NCI-H2196 treated with DMSO at 0.1 percent for 48 hours (cell line): ENCODE data around the gene CHST3.
"Not testable (repeated sequence)": the region's sequence is repeated elsewhere in the genome, so short reads cannot be mapped to it uniquely, and the experiment has no call there.

ENCODE experiments used
- DNase-seq: peaks from one replicate; lab custom pipeline; 2025; ENCODE audit not compliant: unreplicated experiment; lab: John Stamatoyannopoulos, UW

Gene CHST3, protein sequence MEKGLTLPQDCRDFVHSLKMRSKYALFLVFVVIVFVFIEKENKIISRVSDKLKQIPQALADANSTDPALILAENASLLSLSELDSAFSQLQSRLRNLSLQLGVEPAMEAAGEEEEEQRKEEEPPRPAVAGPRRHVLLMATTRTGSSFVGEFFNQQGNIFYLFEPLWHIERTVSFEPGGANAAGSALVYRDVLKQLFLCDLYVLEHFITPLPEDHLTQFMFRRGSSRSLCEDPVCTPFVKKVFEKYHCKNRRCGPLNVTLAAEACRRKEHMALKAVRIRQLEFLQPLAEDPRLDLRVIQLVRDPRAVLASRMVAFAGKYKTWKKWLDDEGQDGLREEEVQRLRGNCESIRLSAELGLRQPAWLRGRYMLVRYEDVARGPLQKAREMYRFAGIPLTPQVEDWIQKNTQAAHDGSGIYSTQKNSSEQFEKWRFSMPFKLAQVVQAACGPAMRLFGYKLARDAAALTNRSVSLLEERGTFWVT

DNA sequence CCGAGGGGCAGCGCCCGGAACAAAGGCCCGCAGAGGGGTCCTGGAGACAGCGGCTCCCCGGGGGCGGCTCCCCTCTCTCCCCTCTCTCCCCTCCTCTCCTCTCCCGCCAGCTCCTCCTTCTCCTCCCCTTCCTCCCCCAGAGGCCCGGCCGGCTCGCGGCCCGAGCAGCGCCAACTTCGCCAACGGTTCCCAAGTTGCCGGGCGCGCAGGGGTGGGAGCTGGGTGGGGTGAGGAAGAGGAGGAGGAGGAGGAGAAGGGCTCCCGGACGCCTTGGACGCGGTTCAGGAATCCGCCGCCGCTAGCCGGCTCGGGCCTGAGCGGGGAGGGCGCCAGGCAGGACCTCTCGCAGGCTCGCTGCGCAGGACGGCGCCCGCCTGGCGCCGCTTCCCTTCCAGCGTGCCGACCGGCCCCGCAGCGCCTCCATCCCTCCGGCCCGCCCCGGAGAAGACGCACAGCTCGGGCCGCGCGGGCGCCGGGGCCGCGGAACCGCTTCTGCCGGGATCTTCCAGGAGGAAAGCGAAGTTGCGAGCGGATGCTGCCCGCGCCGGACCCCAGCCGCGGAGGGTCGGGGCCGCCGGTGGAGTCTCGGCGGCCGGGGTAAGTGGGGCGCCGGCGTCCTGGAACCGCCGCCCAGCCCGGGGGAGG lies at the start of gene CHST3:
Gene CHST3, plus strand, starts transcription at position 298 of the 645 bp plus-strand sequence. CDS start 41,448 bp downstream, outside the sequence.
- DNase-seq, result no peak

DNA sequence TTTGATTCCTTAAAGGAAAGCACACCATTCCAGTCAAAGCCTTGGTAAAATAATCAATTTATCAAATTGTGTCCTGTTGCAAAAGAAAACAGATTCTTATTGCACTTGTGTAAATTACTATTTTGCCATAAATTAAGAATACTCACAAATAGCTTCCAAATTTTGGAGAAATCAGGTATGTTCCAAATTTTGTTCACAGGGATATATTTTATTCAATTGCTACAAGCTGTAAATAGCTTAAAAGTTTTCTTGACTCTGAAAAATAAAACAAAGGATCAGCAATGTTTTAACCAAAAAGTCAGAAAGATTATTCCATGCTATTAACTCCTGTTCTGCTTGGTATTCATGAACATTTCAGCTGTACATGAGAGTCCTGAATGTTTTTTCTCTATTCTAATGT lies 47.4 kb upstream of the CHST3 start:
- no peak for DNase-seq

DNA sequence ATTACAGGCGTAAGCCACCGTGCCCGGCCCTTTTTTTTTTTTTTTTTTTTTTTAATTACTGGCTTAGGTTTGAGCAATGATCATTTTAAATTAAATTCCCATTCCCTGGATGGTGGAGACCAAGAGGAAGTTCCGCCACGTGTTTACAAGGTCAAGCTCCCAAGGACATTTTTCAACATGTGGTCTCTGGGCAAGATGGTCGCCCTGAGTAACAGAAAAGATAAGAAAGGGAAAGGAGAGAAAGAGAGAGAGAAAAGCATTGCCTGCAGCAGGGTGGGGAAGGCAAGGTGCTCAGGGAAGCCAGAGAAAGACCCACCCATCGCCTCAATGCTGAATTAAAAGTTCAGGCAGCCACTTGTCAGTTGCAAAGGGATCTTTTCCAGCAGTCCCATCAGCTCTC lies 45.2 kb upstream of the CHST3 start:
- DNase-seq, result no peak

DNA sequence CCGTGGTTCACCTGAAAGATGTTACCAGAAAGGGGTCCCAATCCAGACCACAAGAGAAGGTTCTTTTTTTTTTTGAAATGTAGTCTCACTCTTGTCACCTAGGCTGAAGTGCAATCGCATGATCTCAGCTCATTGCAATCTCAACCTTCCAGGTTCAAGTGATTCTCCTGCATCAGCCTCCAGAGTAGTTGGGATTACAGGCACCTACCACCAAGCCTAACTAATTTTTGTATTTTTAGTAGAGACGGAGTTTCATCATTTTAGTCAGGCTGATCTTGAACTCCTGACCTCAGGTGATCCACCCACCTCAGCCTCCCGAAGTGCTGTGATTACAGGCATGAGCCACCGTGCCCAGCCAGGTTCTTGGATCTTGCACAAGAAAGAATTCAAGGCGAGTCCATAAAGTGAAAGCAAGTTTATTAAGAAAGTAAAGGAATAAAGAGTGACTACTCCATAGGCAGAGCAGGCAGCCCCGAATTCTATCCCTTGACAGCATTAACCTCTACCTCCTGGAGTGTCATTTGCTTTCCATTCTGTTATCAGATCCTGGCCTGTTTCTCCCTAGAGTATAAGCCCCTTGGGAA lies 44.1 kb upstream of the CHST3 start:
- not testable (repeated sequence) for DNase-seq

DNA sequence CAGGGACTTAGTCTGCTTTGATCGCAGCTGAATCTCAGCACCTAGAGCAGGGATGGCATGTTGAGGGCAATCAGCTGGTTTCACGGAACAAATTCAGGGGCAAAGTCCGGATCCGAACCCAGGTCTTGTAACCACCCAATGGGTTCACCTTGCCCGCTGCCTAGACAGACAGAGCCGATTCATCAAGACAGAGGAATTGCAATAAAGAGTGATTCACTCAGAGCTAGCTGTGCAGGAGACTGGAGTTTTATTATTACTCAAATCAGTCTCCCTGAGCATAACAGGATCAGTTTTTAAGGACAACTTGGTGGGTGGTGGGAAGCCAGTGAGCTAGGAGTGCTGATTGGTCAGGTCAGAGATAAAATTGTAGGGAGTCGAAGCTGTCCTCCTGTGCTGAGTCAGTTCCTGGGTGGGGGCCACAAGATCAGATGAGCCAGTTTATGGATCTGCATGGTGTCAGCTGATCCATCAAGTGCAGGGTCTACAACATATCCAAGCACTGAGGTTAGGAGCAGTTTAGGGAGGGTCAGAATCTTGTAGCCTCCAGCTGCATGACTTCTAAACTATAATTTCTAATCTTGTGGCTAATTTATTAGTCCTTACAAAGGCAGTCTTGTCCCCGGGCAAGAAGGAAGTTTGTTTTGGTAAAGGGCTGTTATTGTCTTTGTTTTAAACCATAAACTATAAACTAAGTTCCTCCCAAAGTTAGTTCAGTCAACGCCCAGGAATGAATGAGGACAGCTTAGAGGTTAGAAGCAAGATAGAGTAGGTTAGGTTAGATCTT lies 43.5 kb upstream of the CHST3 start:
- DNase-seq, result no peak

DNA sequence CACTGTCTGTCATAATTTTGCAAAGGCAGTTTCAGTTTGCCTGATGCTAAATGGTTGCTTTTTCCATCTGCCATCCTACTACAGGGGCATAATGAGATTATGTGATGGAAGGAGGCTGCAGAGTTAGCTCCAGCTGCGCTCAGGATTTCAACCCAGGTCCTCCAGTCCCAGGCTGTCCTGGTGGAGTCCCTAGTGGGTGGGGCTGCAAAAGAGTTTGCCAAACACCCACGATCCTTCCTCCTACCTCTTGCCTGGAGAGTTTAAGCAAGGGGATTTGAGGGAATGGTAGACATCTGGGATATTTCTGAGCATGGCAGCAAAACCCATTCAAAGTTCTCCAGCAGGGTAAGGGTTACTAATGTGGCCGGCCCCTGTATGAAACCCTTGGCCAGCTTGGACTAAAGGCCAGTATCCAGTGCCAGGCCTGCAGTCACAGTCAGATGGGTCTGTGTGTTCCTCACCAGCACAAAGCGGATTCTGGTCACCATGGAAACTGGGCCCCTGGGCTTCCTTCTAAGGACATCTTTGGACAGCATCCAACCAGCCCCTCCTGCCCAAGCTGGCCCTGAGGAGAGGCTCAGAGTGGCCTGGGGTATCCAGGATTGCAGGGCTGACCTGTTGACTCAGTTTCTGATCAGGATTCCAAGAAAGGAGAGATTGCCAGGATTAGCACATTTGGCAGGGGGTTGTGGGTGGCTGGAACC lies 42.7 kb upstream of the CHST3 start:
- no peak for DNase-seq

DNA sequence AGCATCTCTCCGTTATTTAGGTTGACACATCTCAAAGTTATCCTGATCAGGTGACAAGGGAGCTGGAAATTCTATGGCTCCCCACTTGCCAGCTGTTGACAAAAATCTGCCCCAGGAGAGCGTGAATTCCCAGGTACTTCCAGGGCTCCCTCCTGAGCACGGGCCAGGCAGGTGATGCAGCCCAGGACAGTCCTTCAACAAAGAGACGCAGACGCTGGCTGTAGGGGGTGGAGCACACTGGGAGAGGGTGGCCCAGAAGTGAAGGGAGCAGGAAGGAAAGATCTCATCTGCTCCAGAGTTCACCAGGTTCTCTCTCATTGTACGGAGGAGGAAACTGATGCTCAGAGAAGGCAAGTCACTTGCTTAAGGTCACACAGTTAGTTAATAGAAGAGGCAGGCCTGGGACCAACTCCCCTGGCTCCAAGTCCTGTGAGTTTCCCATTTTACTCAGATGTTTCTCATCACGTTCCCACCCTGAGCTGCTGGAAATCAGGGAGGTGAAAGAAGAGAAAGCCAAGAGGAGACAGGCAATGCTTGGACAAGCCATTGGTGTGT lies 41.0 kb upstream of the CHST3 start:
- no peak for DNase-seq

DNA sequence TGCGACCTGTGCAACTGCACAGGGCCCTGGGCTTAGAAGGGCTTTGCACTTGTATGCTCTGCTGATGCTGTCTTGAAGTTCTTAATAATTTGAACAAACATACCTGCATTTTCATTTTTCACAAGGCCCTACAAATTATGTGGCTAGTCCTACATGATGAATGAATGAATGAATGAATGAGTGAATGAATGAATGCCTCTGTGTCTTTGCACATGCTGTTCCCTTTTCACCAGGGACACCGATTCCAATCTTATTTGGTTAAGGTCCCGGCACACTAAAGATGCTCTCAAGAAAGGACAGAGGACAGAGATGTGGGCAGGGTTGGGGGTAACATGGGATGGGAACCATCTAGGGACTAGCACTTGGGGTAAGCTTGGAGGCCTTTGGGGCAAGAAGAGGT lies 39.4 kb upstream of the CHST3 start:
- DNase-seq, result no peak

DNA sequence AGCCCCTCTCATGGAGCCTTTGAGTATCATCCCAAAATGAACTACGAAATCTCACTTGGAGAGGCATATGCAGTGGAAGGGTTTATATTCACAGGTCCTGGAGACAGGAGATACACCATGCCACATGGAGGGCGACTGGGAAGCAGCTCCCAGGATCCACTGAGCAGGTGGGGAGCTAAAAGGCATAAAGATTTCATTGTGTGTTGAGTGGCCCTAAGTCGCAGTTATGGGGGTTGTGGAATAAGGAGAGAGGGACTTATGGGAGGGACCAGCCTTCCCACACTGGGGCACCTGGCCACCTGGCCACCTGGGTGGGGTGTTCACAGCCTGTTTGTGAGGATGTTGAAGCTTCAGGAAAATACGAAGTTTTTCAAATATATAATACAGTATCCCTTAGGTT lies 37.0 kb upstream of the CHST3 start:
- DNase-seq, result no peak

DNA sequence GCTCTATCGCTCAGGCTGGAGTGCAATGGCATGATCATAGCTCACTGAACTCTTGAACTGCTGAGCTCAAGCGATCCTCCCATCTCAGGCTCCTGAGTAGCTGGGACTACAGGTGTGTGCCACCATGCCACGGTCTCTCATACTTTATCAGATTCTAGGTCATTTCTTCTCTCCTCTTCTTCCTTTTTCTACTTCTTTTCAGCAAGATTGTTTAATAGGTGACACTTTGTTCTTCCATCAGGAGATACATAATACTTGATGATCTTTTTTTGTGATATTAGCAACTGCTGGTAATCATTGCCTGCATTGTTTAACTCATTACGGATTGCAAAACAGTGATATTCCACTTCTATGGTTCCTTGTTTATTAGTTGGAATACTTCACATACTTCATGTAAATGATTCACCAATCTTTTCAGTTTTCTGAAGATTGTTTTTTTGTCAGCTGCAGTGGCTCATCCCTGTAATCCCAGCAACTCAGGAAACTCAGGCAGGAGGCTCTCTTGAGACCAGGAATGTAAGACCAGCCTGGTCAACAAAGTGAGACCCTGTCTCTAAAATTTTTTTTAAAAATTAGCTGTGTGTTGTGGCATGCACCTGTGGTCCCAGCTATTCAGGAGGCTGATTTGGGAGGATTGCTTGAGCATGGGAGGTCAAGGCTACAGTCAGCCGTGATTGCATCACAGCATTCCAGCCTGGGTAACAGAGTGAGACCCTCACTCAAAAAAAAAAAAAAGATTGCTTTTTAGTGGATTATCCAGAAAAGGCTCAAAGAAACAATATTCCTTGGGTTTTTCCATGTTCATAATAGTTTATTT lies 36.2 kb upstream of the CHST3 start:
- DNase-seq, result no peak

DNA sequence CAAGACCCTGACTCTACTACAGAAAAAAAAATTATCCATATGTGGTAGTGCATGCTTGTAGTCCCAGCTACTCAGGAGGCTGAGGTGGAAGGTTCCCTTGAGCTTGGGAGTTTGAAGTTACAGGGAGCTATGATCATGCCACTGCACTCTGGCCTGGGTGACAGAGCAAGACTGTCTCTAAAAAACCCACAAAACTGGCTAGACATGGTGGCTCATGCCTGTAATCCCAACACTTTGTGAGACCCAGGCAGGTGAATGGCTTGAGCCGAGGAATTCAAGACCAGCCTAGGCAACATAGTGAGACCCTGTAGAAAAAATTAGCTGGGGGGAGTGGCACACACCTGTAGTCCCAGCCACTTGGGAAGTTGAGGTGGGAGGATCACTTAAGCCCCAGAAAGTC lies 32.9 kb upstream of the CHST3 start:
- no peak for DNase-seq

DNA sequence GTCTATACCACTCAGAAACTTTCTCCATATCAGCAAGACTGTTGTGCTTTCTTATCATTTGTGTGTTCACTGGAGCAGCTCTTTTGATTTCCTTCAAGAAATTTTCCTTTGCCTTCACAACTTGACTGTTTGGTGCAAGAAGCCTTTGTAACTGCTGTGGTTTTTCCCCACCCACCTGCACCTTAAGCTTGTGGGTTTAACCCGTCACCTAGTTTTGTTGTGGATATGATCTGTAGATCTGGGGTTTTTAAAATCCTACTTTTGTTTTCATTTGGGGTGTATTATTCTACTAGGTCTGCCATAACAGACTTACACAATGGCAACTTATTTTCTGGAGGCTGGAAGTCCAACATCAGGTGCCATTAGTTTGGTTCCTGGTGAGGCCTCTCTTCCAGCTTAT lies 30.5 kb upstream of the CHST3 start:
- DNase-seq, result no peak

DNA sequence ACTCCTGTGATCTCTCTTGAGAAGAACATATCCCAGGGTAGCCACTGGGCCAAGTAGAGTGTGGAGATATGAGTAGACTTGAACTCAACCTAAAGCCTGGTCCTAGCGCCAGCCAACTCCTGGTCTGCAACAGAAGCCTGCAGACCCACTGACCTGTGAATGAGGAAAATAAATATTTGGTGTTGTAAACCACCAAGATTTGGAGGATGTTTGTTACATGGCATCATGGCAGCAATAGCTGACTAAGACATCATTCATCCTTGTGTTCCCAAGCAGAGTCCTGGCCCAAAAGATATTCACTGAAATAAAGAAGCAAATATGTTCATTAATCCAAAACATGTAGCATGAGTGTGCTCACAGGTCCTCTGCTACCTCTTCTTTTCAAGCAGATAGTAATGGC lies 26.0 kb upstream of the CHST3 start:
- no peak for DNase-seq

DNA sequence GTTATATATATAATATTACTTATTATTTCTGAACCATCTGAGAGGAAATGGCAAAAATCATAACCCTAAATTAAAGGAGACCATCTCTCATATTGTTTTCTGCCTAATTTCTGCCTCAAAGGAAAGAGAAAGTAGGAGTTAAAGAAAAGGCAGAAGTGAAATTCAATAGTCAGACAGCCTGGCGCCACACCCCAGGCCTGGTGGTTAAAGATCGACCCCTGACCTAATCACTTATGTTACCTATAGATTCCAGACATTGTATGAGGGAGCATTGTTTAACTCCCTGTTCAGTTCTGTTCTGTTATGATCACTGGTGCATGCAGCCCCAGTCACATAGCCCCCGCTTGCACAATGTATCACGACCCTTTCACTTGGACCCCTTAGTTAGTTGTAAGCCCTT lies 24.9 kb upstream of the CHST3 start:
- no peak for DNase-seq

DNA sequence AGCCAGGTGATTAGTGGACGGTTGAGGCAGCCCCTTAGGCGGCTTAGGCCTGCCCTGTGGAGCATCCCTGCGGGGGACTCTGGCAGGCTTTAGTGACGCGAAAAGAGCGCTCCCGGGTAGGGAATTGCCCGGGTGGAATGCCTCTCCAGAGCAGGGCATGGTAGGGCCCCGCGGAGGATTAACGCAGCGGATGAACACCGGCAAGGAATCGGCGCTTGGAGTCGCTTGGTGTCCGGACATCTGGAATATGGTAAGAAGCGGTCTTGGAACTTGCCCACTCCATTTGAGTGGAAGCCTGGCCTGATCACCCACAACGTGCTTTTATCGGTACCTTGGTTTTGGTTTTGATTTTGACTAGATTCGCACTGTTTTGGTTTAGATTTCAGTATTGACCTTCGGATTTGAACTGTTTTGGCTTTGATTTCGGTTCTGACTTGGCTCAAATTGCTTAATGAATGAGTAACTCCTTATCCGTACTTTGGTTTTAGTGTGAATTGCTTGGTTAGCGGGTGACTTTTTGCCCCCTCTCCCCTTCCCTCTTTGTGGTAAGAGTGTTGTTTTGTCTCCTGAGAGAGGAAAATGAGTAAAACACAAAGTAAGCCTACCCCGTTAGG lies 24.2 kb upstream of the CHST3 start:
- DNase-seq, result no peak

DNA sequence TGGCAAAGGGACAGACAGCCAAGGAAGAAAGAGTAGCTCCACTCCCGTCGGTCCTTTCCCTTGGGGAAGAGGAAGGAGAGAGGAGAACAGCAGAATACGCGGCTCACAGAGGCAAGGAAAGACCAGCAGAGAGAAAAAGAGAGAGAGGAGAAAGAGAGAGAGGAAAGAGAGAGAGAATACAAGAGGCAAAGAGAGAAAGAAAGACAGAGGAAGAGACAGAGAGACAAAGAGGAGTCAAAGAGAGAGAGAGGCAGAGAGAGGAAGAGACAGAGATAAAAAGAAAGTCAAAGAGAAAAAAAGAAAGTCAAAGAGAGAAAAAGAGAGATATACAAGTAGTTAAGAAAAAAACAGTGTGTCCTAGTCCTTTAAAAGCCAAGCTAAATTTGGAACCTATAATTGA lies 23.4 kb upstream of the CHST3 start:
- DNase-seq, result no peak

DNA sequence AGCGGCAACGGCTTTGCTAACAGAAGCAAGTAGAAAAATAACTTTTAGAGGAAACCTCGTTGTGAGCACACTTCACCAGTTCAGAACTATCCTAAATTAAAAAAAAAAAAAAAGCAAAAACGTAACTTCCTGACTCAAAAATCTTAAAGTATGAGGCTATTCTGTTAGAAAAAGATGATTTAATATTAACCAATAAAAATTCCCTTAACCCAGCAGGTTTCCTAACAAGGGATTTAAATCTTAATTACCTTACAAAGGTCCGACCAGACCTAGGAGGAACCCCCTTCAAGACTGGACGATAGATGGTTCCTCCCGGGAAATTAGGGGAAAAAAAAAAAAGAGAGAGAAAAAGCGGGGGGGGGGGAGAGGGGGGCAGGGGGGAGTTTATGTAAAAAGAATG lies 22.9 kb upstream of the CHST3 start:
- DNase-seq, result no peak

DNA sequence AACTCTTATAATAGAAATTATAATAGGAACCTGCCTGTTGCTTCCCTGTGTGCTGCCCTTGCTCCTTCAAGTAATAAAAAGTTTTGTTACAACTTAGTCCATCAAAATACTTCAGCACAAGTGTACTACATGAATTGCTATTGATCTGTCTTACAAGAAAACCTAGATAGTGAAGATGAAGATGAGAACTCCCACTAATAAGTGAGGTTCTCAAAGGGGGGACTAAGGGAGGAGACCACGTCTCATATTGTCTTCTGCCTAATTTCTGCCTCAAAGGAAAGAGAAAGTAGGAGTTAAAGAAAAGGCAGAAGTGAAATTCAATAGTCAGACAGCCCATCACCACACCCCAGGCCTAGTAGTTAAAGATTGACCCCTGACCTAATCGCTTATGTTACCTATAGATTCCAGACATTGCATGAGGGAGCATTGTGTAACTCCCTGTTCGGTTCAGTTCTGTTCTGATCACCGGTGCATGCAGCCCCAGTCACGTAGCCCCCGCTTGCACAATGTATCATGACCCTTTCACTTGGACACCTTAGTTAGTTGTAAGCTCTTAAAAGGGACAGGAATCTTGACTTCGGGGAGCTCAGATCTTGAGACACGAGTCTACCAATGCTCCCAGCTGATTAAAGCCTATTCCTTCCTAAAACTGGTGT lies 18.2 kb upstream of the CHST3 start:
- DNase-seq, result no peak

DNA sequence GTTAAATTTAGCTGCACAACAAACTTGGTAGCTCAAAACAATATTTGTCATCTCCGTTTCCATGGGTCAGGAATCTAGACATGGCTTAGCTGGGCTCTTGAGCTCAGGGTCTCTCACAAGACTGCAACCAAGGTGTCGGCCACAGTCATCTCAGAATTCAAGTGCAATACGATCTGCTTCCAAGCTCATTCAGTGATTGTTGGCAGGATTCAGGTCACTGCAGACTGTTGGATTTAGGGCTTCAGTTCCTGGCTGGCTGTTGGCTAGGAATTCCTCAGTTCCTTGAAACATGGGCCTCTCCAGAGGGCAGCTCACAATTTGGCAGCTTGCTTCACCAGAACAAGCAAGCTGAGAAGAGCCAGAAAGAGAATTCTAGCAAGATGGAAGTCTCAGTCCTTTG lies 17.5 kb upstream of the CHST3 start:
- no peak for DNase-seq
